Transverse colon (tissue), 4 donors: ENCODE measurements around the gene SLC17A9. TPM values are rescaled to one million over a fixed set of nuclear protein-coding genes. Genes with fewer than 3 reads are reported as not detected.

Experiments
- DNase-seq: peaks from one replicate; pipeline ENCODE4 v3.0.0-alpha.2; 2019
- H3K27ac ChIP-seq, 4 donors: fragments of 200-600 bp; sonication (generic); 2 replicates each; pipeline ENCODE4 v1.5.1; 2016 to 2018; ENCODE audit warnings: inconsistent platforms in 4 of 4
- H3K27me3 ChIP-seq: fragments of 200-600 bp; sonication (generic); 2 replicates; pipeline ENCODE4 v1.5.1; 2017; ENCODE audit warnings: inconsistent platforms
- H3K36me3 ChIP-seq, 4 donors: fragments of 200-600 bp; sonication (generic); 2 replicates each; pipeline ENCODE4 v1.5.1; 2017 to 2019; ENCODE audit warnings: inconsistent platforms in 4 of 4
- H3K4me1 ChIP-seq, 4 donors: fragments of 200-600 bp; sonication (generic); 2 replicates each; pipeline ENCODE4 v1.5.1; 2017 to 2020; ENCODE audit warnings: inconsistent platforms in 4 of 4
- H3K4me3 ChIP-seq, 4 donors: fragments of 200-600 bp; sonication (generic); 1 replicate in 1 of 4; 2 replicates in 3 of 4; pipeline versions ENCODE4 v1.5.1 to v1.6.1; 2017 to 2019; ENCODE audit warnings: inconsistent platforms in 4 of 4
- H3K9me3 ChIP-seq, 2 donors: fragments of 200-600 bp; sonication (generic); 2 replicates each; pipeline ENCODE4 v1.5.1; 2017 to 2019; ENCODE audit warnings: inconsistent platforms in 2 of 2
- CTCF ChIP-seq, 5 experiments: fragments of 200-600 bp in 3 of 5; fragments of 450-650 bp in 2 of 5; sonication (generic) in 3 of 5; IDR thresholded peaks; 1 replicate in 2 of 5; 2 replicates in 3 of 5; pipeline ENCODE4 v1.5.1; 2016 to 2017; ENCODE audit warnings: antibody characterized with exemption in 5 of 5, inconsistent platforms in 3 of 5, mild to moderate bottlenecking in 2 of 5, moderate library complexity in 1 of 5
- EP300 ChIP-seq: sonication (generic); formaldehyde crosslinking; IDR thresholded peaks from one replicate; pipeline ENCODE4 v1.6.1; 2017; ENCODE audit warnings: antibody characterized with exemption, low read depth
- POLR2A ChIP-seq: fragments of 450-650 bp; IDR thresholded peaks from one replicate; pipeline ENCODE4 v1.6.1; 2016; ENCODE audit warnings: antibody characterized with exemption, mild to moderate bottlenecking, moderate library complexity
- POLR2AphosphoS5 ChIP-seq, 3 donors: sonication (generic); formaldehyde crosslinking; IDR thresholded peaks; one replicate each; pipeline ENCODE4 v1.6.1; 2016; ENCODE audit warnings: antibody characterized with exemption in 3 of 3
- WGBS, 2 donors: methylation state at CpG; one replicate each; pipeline ENCODE4 v1.1.5; 2018; ENCODE audit warnings: low coverage in 1 of 2; 5-methylcytosine and 5-hydroxymethylcytosine counted together
- in situ Hi-C, 4 donors: fragments of 200-750 bp; cut with MboI; loops; one replicate each; pipeline versions ENCODE4 v1.15.0 to v1.15.1; 2017; ENCODE audit warnings: low sequenced_read_pairs in 3 of 4, low pct_ligation_motif_present in 1 of 4, low pct_unique_long_range_greater_than_20kb in 1 of 4
- intact Hi-C: fragments of 100-400 bp; cut with DNase I; formaldehyde crosslinking; loops from one replicate; pipeline ENCODE4 v1.15.1; 2023; ENCODE audit warnings: low total_unique reads
- total RNA-seq, 4 donors: library from RNA; depleted of rRNA; stranded (reverse); fragments of >200 nt; gene quantifications; one replicate each; pipeline ENCODE4 v1.1.0, GENCODE V29; 2016

Gene SLC17A9
- total RNA-seq, 4 donors from 2014 or later, result 2.8 to 32.9 (median 4.6) TPM

GRCh38 chr20:62980970-62981369 is 28.5 kb downstream of the SLC17A9 start:
- H3K9me3 ChIP-seq, result no peaks in the 10 kb centered on the region
- TF ChIP-seq EP300 (no peak), POLR2A (no peak), CTCF (IDR thresholded peaks at IDR 0.05) (no peak)
- 30 to 32% methylated on average over 12 to 27 of the region's 28 CpGs for WGBS, 2 donors
- H3K36me3 ChIP-seq, result no peaks in the 10 kb centered on the region
- DNase-seq, result no peak
- in situ Hi-C loops (no loop called here), intact Hi-C loops (no loop called here)
- no peak overlapping the region for H3K4me3 ChIP-seq
- peaks cover 92% of the 10 kb centered on the region for H3K27me3 ChIP-seq
- H3K4me1 ChIP-seq, result peaks cover 0 to 3% (median 0%) of the 10 kb centered on the region in 4 donors
- no peak overlapping the region for H3K27ac ChIP-seq

DNA sequence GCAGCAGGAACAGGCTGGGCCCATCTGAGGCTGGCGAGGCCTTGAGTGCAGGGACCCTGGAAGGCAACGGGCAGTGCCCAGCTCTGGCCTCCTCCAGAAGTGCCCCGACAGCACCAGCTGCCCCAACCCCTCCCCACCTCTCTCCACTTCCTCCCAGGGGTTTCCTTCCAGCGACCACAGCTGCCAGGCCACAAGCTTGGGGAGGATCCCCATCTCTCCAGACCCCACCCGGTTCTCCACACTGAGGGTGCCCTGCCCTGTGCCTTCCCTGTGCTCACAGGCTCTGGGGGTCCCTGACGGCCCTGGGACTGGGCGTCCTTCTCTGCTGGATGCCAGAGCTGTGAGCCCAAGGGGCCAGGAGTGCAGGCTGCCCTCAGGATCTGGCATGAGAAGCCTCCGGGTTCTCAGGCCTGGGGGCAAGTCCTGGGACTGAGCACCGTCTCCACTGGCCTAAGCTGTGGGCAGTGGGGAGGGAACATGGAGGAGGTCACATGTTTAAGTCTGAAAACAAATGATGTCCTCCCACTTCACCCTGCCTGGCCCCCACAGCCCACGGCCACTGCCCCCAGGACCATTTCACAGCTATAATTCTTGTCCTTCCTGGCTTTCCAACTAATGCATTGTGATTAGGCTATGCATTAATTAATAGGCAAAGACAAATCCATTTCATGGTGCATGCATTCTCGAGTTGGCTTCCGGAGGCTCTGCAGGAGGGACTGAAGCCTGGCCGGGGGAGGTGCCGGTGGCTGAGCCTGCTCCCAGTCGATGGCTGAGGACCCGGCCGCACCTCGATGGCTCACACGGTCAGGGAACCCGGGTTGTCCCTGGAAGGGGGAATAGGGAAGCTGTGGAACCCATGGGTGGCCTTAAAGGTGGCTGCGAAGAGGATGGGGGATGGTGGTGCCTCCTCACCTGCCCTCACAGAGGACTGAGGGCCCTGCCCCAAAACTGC is 29.9 kb downstream of the SLC17A9 start:
- WGBS, 2 donors, result 65 to 70% methylated on average over 2 to 19 of the region's 21 CpGs
- no peak for TF ChIP-seq POLR2AphosphoS5 (IDR thresholded peaks at IDR 0.05)
- no peak for TF ChIP-seq POLR2A
- TF ChIP-seq CTCF (IDR thresholded peaks at IDR 0.05), result no peak
- TF ChIP-seq EP300, result no peak
- Histone ChIP-seq H3K36me3 (no peaks in the 10 kb centered on the region), H3K4me1 (peaks cover 0 to 3% (median 0%) of the 10 kb centered on the region in 4 donors), H3K4me3 (no peak overlapping the region), H3K9me3 (no peaks in the 10 kb centered on the region), H3K27me3 (peaks cover 85% of the 10 kb centered on the region), H3K27ac (no peak overlapping the region)
- in situ Hi-C loops, result no loop called here
- intact Hi-C loops, result no loop called here
- no peak for DNase-seq

DNA sequence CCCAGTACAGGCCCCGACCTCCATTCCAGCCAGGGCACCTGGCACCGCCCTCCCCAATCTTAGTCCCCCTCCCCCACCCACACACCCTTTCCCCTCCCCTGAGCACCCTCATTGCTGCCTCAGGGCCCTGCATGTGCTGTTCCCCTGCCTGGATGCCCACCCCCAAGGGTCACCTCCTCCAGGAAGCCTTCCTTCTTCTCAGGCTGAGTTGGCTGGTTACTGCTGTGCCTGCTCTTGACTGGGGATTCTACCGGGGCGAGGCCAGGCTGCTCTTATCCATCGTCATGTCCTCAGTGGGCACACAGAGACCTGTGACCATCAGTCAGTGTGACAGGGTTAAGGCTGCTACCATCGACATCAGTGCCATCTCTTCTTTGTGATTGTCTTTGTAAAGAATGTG is 30.7 kb downstream of the SLC17A9 start:
- DNase-seq, result no peak
- H3K36me3 ChIP-seq, result no peaks in the 10 kb centered on the region
- TF ChIP-seq EP300, result no peak
- no peak for TF ChIP-seq POLR2A
- TF ChIP-seq CTCF (IDR thresholded peaks at IDR 0.05), result no peak
- TF ChIP-seq POLR2AphosphoS5 (IDR thresholded peaks at IDR 0.05), result no peak
- H3K4me3 ChIP-seq, result no peak overlapping the region
- H3K27me3 ChIP-seq, result peaks cover 79% of the 10 kb centered on the region
- H3K9me3 ChIP-seq, result no peaks in the 10 kb centered on the region
- WGBS, 2 donors, result 70 to 73% methylated on average over 2 to 6 of the region's 6 CpGs
- H3K4me1 ChIP-seq, result peaks cover 0 to 3% (median 0%) of the 10 kb centered on the region in 4 donors
- intact Hi-C loops (no loop called here), in situ Hi-C loops (no loop called here)
- no peak overlapping the region for H3K27ac ChIP-seq

DNA sequence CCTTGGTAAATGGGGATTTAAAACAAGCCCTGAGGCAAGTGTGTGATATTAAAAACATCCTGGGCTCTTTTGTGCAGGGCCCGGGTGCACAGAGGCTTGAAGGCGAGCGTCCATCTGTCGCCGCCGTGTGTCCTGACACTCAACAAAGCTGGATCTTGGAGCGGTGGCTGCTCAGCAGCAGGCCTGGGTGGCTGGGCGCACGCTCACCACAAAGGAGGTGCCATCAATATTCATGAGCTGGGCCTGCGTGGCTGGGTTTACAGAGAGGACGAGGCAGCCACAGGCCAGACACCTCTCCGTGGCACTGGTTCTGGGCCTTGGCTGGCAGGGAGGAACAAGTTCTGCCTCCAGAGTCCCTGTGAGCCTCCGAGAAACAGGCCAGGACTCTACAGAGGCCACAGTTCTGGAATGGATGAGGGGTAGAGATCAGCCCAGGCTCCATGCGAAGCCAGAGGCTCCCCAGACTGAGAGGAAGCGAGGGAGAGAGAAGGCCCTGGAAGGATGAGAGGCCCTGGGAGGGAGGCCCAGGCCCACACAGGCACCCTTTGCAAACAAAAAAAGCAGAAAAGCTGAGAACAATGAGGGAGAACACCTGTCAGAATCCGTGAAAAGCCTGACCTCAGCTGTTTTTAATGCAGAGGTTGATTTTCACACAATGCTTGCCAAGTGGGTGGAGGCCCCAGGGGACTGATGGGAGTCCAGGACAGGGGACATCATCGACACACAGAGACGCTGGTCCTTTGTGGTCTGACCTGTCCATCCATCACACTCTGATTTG is 32.3 kb downstream of the SLC17A9 start:
- H3K27ac ChIP-seq, result no peak overlapping the region
- DNase-seq, result no peak
- in situ Hi-C loops, result no loop called here
- intact Hi-C loops, result no loop called here
- H3K4me3 ChIP-seq, result no peak overlapping the region
- WGBS, 2 donors, result 67 to 79% methylated on average over 4 to 18 of the region's 18 CpGs
- peaks cover 0 to 3% (median 0%) of the 10 kb centered on the region in 4 donors for H3K4me1 ChIP-seq
- no peaks in the 10 kb centered on the region for H3K36me3 ChIP-seq
- TF ChIP-seq POLR2AphosphoS5 (IDR thresholded peaks at IDR 0.05) (no peak), POLR2A (no peak), CTCF (IDR thresholded peaks at IDR 0.05) (no peak), EP300 (no peak)
- H3K9me3 ChIP-seq, result no peaks in the 10 kb centered on the region
- peaks cover 73% of the 10 kb centered on the region for H3K27me3 ChIP-seq
